SU-DHL-6 (cell line): ENCODE data around the gene DCAF17.

Experiments
- H2AFZ ChIP-seq: fragments of 200-600 bp; sonication (generic); 2 replicates; pipeline ENCODE4 v1.6.1; 2014; ENCODE audit warnings: low read depth, mild to moderate bottlenecking, moderate library complexity, mixed read lengths, antibody characterized with exemption, low read length; ENCODE audit not compliant: severe bottlenecking
- H3F3A ChIP-seq: fragments of 200-600 bp; shearing (Covaris generic); 2 replicates; pipeline ENCODE4 v1.6.0; 2016; ENCODE audit warnings: antibody characterized with exemption, mild to moderate bottlenecking; ENCODE audit not compliant: insufficient read depth
- H3K27ac ChIP-seq: fragments of 200-600 bp; sonication (generic); 2 replicates; pipeline ENCODE4 v1.5.1; 2016; ENCODE audit warnings: low read depth, mild to moderate bottlenecking, low read length, moderate library complexity, mixed read lengths
- H3K27me3 ChIP-seq: fragments of 200-600 bp; sonication (generic), shearing (Covaris generic); 2 replicates; pipeline ENCODE4 v1.6.0; 2014; ENCODE audit warnings: mild to moderate bottlenecking, low read length
- H3K36me3 ChIP-seq: fragments of 200-600 bp; sonication (generic); 2 replicates; pipeline ENCODE4 v1.6.1; 2014; ENCODE audit warnings: mild to moderate bottlenecking, low read length, mixed read lengths
- H3K4me2 ChIP-seq: fragments of 300-600, 200-600 bp; shearing (Covaris generic), sonication (generic); 2 replicates; pipeline ENCODE4 v1.6.0; 2014; ENCODE audit warnings: low read length, low read depth, mild to moderate bottlenecking; ENCODE audit not compliant: poor library complexity, severe bottlenecking
- H3K4me3 ChIP-seq: fragments of 200-600 bp; sonication (generic); 2 replicates; pipeline ENCODE4 v1.5.1; 2014; ENCODE audit warnings: antibody characterized with exemption, low read length, mild to moderate bottlenecking, mixed read lengths; ENCODE audit not compliant: insufficient read depth, poor library complexity, severe bottlenecking
- H3K79me2 ChIP-seq: fragments of 200-600 bp; sonication (generic); 2 replicates; pipeline ENCODE4 v1.6.1; 2014; ENCODE audit warnings: mild to moderate bottlenecking, low read length, moderate library complexity; ENCODE audit not compliant: insufficient read depth
- H3K9ac ChIP-seq: fragments of 200-600 bp; sonication (generic); 2 replicates; pipeline ENCODE4 v1.7.0; 2014; ENCODE audit warnings: mild to moderate bottlenecking, low read length
- H3K9me2 ChIP-seq: fragments of 200-600 bp; sonication (generic); replicated peaks from 2 replicates; pipeline ENCODE4 v1.6.1; 2014; ENCODE audit warnings: low read length; ENCODE audit not compliant: insufficient read depth
- H3K9me3 ChIP-seq: fragments of 200-600 bp; sonication (generic); 2 replicates; pipeline ENCODE4 v1.6.1; 2014; ENCODE audit warnings: low read length, mixed read lengths; ENCODE audit not compliant: insufficient read depth
- H4K20me1 ChIP-seq: fragments of 200-600 bp; sonication (generic); 2 replicates; pipeline ENCODE4 v1.6.1; 2014; ENCODE audit warnings: low read depth, mild to moderate bottlenecking, antibody characterized with exemption, low read length, moderate library complexity, mixed read lengths
- CTCF ChIP-seq: fragments of 200-600 bp; sonication (generic); IDR thresholded peaks from one replicate; pipeline ENCODE4 v1.5.1; 2017; ENCODE audit warnings: antibody characterized with exemption, mild to moderate bottlenecking, low read length, moderate library complexity; ENCODE audit not compliant: insufficient read depth, poor library complexity, severe bottlenecking
- EZH2phosphoT487 ChIP-seq: fragments of 200-600 bp; sonication (generic), shearing (Covaris generic); conservative IDR thresholded peaks from 2 replicates; pipeline ENCODE4 v1.6.1; 2018; ENCODE audit warnings: mild to moderate bottlenecking, antibody characterized with exemption, low read length, moderate library complexity, mixed read lengths

Gene DCAF17

DNA sequence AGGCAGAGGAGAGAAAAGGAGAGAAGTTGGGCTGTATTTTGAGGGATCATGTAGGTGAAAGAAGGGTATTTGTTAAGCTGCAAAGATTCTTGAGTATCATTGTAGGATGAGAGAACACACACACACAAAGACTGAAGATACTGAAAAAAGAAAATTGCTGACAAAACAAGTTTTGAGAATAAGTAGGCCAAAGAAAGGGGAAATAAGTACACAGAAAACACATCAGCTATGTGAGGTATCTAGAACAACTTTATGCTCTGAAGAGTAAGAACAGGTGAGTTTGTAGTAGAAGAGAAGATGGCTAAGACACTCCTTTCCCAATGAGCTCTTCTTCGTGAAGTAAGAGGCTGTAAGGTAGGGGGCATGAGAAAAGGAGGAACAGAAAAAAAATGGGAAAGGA lies 28.5 kb upstream of the DCAF17 start:
- Histone ChIP-seq H2AFZ (no peak overlapping the region), H3K36me3 (0 out of 2 replicates have a peak, but pooled peaks cover 10% of the 10 kb centered on the region), H4K20me1 (no peaks in the 10 kb centered on the region), H3K4me3 (no peak overlapping the region), H3K9me3 (peaks cover 15% of the 10 kb centered on the region; the same call in 1 of the 2 replicates), H3K27ac (peak overlapping the region; percentile 77), H3K27me3 (no peaks in the 10 kb centered on the region), H3K9ac (no peak overlapping the region), H3K9me2 (no peaks in the 10 kb centered on the region), H3K79me2 (peaks cover 39% of the 10 kb centered on the region), H3F3A (peaks cover 15% of the 10 kb centered on the region; the same call in 1 of the 2 replicates), H3K4me2 (peak overlapping the region; percentile 45)
- TF ChIP-seq EZH2phosphoT487 (no peak), CTCF (no peak)

DNA sequence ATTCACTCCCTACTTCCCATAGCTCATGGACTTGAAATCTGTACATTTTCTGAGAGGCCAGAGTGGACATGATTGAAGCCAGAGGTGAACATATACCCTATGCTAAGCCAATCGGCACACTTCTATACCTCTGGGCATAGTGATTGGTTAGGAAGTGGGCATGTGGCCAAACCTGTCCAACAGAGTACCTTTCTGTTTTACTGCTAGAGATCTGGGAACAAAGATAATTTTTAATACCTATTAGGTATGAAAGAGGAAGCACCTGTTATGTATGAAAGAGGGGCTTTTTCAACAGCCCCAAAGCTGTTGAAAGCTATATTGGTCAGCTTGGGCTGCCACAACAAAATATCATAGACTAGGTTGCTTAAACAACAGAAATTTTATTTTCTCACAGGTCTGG lies 28.0 kb upstream of the DCAF17 start:
- Histone ChIP-seq H3K36me3 (0 out of 2 replicates have a peak, but pooled peaks cover 10% of the 10 kb centered on the region), H3K4me2 (peak overlapping the region; percentile 45), H4K20me1 (no peaks in the 10 kb centered on the region), H3K27me3 (no peaks in the 10 kb centered on the region), H3K27ac (peak overlapping the region; percentile 77), H3F3A (peaks cover 15% of the 10 kb centered on the region; the same call in 1 of the 2 replicates), H3K4me3 (peak overlapping the region; percentile 1), H2AFZ (no peak overlapping the region), H3K9ac (peak overlapping the region; percentile 20; the same call in 1 of the 2 replicates), H3K79me2 (peaks cover 42% of the 10 kb centered on the region), H3K9me3 (peaks cover 15% of the 10 kb centered on the region; the same call in 1 of the 2 replicates), H3K9me2 (no peaks in the 10 kb centered on the region)
- TF ChIP-seq CTCF (no peak), EZH2phosphoT487 (no peak)

DNA sequence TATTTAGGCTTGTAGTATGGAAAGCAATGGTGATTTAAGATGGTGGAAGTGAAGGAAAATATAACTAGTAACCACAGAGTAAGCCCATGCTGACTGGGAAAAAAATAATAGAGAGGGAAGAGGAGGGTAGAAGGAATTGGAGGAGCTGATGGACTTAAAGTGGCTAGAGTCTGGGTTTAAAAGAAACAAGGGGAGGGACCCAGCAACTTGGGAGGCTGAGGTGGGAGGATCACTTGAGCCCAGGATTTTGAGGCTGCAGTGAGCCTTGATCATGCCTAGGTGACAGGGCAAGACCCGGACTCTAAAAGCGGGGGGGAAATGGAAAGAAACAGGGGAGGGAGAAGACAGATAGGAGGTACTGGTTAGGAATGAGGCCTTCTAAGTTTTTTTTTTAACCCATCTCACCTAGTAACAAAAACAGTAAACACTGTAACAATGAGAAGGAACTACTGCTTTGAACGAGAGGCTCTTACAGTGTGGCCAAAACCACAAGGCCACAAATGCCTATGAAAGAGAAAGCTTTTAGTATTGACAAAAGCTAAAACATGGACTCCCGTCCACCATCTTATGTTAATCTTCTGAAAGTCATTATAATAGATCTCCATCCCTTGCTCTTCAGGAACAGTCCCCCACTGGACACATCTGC lies 26.9 kb upstream of the DCAF17 start:
- Histone ChIP-seq H3K36me3 (0 out of 2 replicates have a peak, but pooled peaks cover 7% of the 10 kb centered on the region), H3K79me2 (peaks cover 46% of the 10 kb centered on the region), H3K27ac (peak overlapping the region; percentile 77), H3K9me2 (no peaks in the 10 kb centered on the region), H2AFZ (no peak overlapping the region), H3F3A (peaks cover 15% of the 10 kb centered on the region; the same call in 1 of the 2 replicates), H3K27me3 (no peaks in the 10 kb centered on the region), H3K4me3 (no peak overlapping the region), H4K20me1 (no peaks in the 10 kb centered on the region), H3K9me3 (peaks cover 6% of the 10 kb centered on the region; the same call in 1 of the 2 replicates), H3K4me2 (peak overlapping the region; percentile 45), H3K9ac (no peak overlapping the region)
- no peak for TF ChIP-seq EZH2phosphoT487
- TF ChIP-seq CTCF = no peak
